HL-60 (cell line): ENCODE data around the gene FBXO34.

ENCODE experiments used
- GABPA ChIP-seq: IDR thresholded peaks from 2 replicates; pipeline ENCODE4 v1.6.1; 2012; ENCODE audit warnings: low read depth
- POLR2AphosphoS5 ChIP-seq: IDR thresholded peaks from 2 replicates; pipeline ENCODE4 v1.6.1; 2012; ENCODE audit warnings: low read depth
- REST ChIP-seq: IDR thresholded peaks from 2 replicates; pipeline ENCODE4 v1.6.1; 2012; ENCODE audit warnings: low read depth; ENCODE audit not compliant: insufficient replicate concordance
- SPI1 ChIP-seq: IDR thresholded peaks from 2 replicates; pipeline ENCODE4 v1.6.1; 2012; ENCODE audit warnings: low read depth, mild to moderate bottlenecking, borderline replicate concordance
- TF ChIP-seq, protein P1 (sequence below): IDR thresholded peaks from one replicate; pipeline ENCODE4 v1.5.1; 2011; ENCODE audit warnings: low read length, control low read depth, inconsistent platforms; ENCODE audit not compliant: insufficient read depth

DNA sequence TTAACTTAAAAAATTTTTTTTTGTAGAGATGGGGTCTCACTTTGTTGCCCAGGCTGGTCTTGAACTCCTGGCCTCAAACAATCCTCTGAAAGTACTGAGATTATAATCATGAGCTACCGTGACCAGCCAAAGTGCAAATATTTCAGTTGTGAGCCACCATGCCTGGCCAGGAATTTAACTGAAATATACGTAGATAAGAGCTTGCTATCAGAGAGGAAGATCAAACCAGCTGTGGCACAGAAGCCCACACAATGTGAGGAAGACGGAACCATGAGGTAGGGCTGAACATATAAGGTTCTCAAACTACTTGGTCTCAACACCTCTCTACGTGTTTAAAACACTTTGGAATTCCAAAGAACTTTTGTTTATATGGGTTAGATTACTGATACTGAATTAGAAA, 111.3 kb downstream of the FBXO34 start:
- TF ChIP-seq, protein P1, sequence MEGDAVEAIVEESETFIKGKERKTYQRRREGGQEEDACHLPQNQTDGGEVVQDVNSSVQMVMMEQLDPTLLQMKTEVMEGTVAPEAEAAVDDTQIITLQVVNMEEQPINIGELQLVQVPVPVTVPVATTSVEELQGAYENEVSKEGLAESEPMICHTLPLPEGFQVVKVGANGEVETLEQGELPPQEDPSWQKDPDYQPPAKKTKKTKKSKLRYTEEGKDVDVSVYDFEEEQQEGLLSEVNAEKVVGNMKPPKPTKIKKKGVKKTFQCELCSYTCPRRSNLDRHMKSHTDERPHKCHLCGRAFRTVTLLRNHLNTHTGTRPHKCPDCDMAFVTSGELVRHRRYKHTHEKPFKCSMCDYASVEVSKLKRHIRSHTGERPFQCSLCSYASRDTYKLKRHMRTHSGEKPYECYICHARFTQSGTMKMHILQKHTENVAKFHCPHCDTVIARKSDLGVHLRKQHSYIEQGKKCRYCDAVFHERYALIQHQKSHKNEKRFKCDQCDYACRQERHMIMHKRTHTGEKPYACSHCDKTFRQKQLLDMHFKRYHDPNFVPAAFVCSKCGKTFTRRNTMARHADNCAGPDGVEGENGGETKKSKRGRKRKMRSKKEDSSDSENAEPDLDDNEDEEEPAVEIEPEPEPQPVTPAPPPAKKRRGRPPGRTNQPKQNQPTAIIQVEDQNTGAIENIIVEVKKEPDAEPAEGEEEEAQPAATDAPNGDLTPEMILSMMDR, result no peak
- TF ChIP-seq REST (no peak), POLR2AphosphoS5 (no peak), SPI1 (no peak), GABPA (no peak)
